Tibial nerve (tissue), 4 donors: ENCODE measurements around the gene AKAP11. TPM values are rescaled to one million over a fixed set of nuclear protein-coding genes. Genes with fewer than 3 reads are reported as not detected.

Experiments used
- DNase-seq, 2 donors: peaks; one replicate each; pipeline ENCODE4 v3.0.0-alpha.2; 2019; ENCODE audit warnings: low spot score in 2 of 2
- H3K27ac ChIP-seq, 4 donors: fragments of 200-600 bp; sonication (generic) in 3 of 4; one replicate each; pipeline ENCODE4 v1.5.1; 2017 to 2019; ENCODE audit warnings: mild to moderate bottlenecking in 1 of 4
- H3K27me3 ChIP-seq, 2 donors: fragments of 200-600 bp; sonication (generic) in 1 of 2; one replicate each; pipeline versions ENCODE4 v1.5.1 to v1.6.0; 2017 to 2019
- H3K36me3 ChIP-seq, 3 donors: fragments of 200-600 bp; sonication (generic); one replicate each; pipeline ENCODE4 v1.5.1; 2018 to 2019
- H3K4me1 ChIP-seq, 4 donors: fragments of 200-600 bp; sonication (generic) in 3 of 4; one replicate each; pipeline ENCODE4 v1.5.1; 2017 to 2019
- H3K4me3 ChIP-seq, 4 donors: fragments of 200-600 bp; sonication (generic) in 3 of 4; one replicate each; pipeline ENCODE4 v1.5.1; 2017 to 2019; ENCODE audit warnings: mild to moderate bottlenecking in 1 of 4, moderate library complexity in 1 of 4
- H3K9me3 ChIP-seq, 4 donors: fragments of 200-600 bp; sonication (generic) in 3 of 4; one replicate each; pipeline ENCODE4 v1.5.1; 2017 to 2019
- EP300 ChIP-seq, 2 donors: sonication (generic); formaldehyde crosslinking; IDR thresholded peaks; one replicate each; pipeline ENCODE4 v1.6.1; 2017; ENCODE audit warnings: antibody characterized with exemption in 2 of 2, mild to moderate bottlenecking in 1 of 2
- POLR2A ChIP-seq, 2 donors: fragments of 450-650 bp; IDR thresholded peaks; one replicate each; pipeline ENCODE4 v1.6.1; 2017; ENCODE audit warnings: antibody characterized with exemption in 2 of 2, mild to moderate bottlenecking in 2 of 2, moderate library complexity in 2 of 2
- WGBS, 2 donors: methylation state at CpG; one replicate each; pipeline ENCODE4 v1.1.5; 2018; 5-methylcytosine and 5-hydroxymethylcytosine counted together
- total RNA-seq, 4 donors: library from RNA; depleted of rRNA; stranded (reverse); fragments of >200 nt; gene quantifications; one replicate each; pipeline ENCODE4 v1.1.0, GENCODE V29; 2016
- TF ChIP-seq, protein P1 (sequence below), 5 experiments: fragments of 200-600 bp in 3 of 5; fragments of 450-650 bp in 2 of 5; sonication (generic) in 3 of 5; IDR thresholded peaks; one replicate each; pipeline ENCODE4 v1.5.1; 2016 to 2019; ENCODE audit warnings: antibody characterized with exemption in 5 of 5, mild to moderate bottlenecking in 3 of 5, moderate library complexity in 2 of 5

The AKAP11 gene
- total RNA-seq, 4 donors from 2014 or later, result 38.4 to 53.8 (median 46.0) TPM

DNA sequence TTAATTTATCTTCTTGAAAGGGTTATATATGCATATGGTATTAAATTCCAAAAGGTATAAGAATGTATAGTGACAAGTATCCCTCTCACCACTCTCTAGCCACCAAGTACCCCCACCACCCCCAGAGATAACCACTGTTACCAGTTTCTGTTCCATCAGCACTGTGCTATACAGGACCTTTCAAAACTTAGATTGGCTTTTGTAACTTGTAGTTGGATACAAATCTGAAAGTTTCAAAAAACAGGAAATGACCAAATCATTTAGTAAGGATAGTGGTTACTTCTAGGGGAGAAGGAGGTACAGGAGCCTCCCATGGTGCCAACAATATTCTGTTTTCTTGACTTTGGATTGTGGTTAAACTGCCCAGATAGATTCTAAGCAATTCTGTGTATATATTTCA lies 56.7 kb downstream of the AKAP11 start:
- no peak for DNase-seq
- Histone ChIP-seq H3K27me3 (no peaks in the 10 kb centered on the region), H3K4me3 (no peak overlapping the region), H3K4me1 (peaks cover 0 to 3% (median 0%) of the 10 kb centered on the region in 4 donors), H3K9me3 (no peaks in the 10 kb centered on the region), H3K27ac (no peak overlapping the region), H3K36me3 (no peaks in the 10 kb centered on the region)
- TF ChIP-seq, protein P1, sequence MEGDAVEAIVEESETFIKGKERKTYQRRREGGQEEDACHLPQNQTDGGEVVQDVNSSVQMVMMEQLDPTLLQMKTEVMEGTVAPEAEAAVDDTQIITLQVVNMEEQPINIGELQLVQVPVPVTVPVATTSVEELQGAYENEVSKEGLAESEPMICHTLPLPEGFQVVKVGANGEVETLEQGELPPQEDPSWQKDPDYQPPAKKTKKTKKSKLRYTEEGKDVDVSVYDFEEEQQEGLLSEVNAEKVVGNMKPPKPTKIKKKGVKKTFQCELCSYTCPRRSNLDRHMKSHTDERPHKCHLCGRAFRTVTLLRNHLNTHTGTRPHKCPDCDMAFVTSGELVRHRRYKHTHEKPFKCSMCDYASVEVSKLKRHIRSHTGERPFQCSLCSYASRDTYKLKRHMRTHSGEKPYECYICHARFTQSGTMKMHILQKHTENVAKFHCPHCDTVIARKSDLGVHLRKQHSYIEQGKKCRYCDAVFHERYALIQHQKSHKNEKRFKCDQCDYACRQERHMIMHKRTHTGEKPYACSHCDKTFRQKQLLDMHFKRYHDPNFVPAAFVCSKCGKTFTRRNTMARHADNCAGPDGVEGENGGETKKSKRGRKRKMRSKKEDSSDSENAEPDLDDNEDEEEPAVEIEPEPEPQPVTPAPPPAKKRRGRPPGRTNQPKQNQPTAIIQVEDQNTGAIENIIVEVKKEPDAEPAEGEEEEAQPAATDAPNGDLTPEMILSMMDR (IDR thresholded peaks at IDR 0.05), result no peak
- no peak for TF ChIP-seq POLR2A (IDR thresholded peaks at IDR 0.05)
- TF ChIP-seq EP300 (IDR thresholded peaks at IDR 0.05), result no peak

DNA sequence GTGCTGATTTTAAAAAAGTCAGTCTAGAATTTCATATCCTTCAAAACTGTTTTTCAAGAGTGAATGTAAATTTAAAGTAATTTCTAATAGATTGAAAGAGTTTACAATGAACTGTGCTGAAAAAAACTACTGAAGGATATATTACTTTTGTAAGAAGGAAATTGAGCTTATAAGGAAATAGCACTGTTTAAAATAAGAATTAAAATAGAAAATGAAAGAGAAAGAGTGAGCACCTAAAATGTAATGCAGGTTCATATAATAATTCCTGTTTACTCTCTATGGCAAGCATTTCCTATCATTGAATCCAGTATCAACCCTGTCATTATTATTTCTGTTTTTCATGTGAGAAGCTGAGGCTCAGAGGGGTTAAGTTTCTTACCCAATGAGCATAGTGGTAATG lies 57.3 kb downstream of the AKAP11 start:
- no peaks in the 10 kb centered on the region for H3K27me3 ChIP-seq
- peaks cover 0 to 3% (median 0%) of the 10 kb centered on the region in 4 donors for H3K4me1 ChIP-seq
- DNase-seq, result no peak
- H3K9me3 ChIP-seq, result no peaks in the 10 kb centered on the region
- H3K4me3 ChIP-seq, result no peak overlapping the region
- no peak for TF ChIP-seq POLR2A (IDR thresholded peaks at IDR 0.05)
- no peak for TF ChIP-seq EP300 (IDR thresholded peaks at IDR 0.05)
- TF ChIP-seq, protein P1 (IDR thresholded peaks at IDR 0.05), result no peak
- H3K36me3 ChIP-seq, result no peaks in the 10 kb centered on the region
- no peak overlapping the region for H3K27ac ChIP-seq

DNA sequence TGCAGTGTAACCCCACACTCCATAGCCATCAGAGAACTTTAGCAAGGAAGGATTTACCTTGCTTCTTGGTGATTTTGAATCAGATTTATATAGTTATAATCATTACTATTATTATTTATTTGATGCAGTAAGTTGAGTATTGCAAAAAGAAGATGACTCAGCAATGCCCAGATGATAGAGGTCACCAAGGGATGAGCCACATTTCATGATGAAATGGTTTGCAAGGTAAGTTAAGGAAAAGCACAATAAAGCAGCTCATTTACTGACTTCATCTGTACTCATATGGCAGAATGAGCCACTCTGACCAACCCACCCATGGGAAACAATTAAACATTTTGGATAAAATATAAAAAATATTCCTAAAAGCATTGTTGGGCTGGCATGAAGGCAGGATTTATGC lies 59.1 kb downstream of the AKAP11 start:
- H3K9me3 ChIP-seq, result no peaks in the 10 kb centered on the region

DNA sequence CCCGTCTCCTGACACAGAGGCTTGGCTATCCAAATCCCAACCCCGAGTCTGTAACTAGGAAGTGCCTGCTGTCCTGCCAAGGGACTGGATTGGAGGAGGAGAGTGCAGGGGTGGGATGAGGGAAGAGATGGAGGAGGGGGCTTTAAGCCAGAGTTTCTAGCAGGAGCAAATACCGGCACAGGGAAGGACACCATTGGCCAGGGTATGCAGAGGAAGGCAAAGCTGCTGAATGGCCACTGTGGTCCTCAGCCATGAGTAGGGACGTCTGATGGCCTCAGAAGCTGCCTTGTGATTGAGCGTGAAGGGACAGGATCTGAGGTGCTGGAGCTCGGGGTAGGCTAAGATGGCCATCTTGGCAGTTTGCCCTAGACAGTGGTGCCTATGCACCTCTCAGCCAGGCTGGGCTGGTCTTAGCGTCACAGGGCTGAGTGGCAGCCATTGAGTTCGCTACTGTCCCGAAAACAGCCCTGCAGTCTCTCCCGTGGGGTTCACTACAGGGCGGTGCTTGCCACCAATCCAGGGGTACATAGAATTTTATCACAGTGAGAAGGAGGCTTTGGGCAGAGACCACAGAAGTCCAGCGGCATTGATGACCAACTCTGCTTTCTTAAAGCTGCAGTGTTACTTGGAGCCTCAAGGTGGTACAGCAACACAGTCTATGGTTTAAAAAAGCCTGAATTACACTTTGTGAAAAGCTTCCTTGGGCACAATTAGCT lies 61.8 kb downstream of the AKAP11 start:
- Histone ChIP-seq H3K27ac (no peak overlapping the region), H3K27me3 (no peaks in the 10 kb centered on the region), H3K9me3 (no peaks in the 10 kb centered on the region), H3K36me3 (no peaks in the 10 kb centered on the region), H3K4me1 (peaks cover 0 to 3% (median 0%) of the 10 kb centered on the region in 4 donors), H3K4me3 (no peak overlapping the region)
- TF ChIP-seq, protein P1 (IDR thresholded peaks at IDR 0.05), result peak in 1 of 5 experiments; percentile 12
- no peak for TF ChIP-seq EP300 (IDR thresholded peaks at IDR 0.05)
- no peak for TF ChIP-seq POLR2A (IDR thresholded peaks at IDR 0.05)
- WGBS, 2 donors, result 71% methylated on average over 12 of the region's 12 CpGs
- DNase-seq, result no peak

More for the DNA sequence above, 59.1 kb downstream of the AKAP11 start:
- Histone ChIP-seq H3K27ac (no peak overlapping the region), H3K4me1 (peaks cover 0 to 3% (median 0%) of the 10 kb centered on the region in 4 donors), H3K27me3 (no peaks in the 10 kb centered on the region), H3K36me3 (no peaks in the 10 kb centered on the region), H3K4me3 (no peak overlapping the region)
- DNase-seq, result no peak
- TF ChIP-seq POLR2A (IDR thresholded peaks at IDR 0.05), result no peak
- TF ChIP-seq, protein P1 (IDR thresholded peaks at IDR 0.05), result no peak
- TF ChIP-seq EP300 (IDR thresholded peaks at IDR 0.05), result no peak

DNA sequence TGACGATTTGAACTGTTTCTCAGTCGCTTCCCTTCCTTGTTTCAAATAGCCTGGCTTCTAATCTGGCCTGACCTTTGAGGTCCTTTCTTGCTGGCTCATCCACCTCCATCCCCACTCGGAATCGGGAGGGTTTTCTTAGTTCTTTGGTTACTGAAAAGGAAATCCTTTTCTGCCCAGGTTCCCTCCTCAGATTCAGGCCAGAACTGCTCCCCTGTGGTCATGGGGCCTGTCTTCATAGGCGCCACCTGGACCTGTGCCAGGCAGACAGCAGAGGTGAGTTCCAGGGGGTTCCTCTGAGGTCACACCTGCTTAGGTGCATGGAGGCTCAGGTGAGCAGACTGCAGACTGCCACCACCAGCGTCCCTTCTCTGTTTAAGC lies 62.4 kb downstream of the AKAP11 start:
- Histone ChIP-seq H3K4me3 (no peak overlapping the region), H3K36me3 (no peaks in the 10 kb centered on the region), H3K9me3 (no peaks in the 10 kb centered on the region), H3K27ac (no peak overlapping the region), H3K4me1 (peaks cover 0 to 3% (median 0%) of the 10 kb centered on the region in 4 donors), H3K27me3 (no peaks in the 10 kb centered on the region)
- DNase-seq, result no peak
- no peak for TF ChIP-seq EP300 (IDR thresholded peaks at IDR 0.05)
- TF ChIP-seq, protein P1 (IDR thresholded peaks at IDR 0.05), result no peak
- no peak for TF ChIP-seq POLR2A (IDR thresholded peaks at IDR 0.05)
- WGBS, 2 donors, result 45 to 55% methylated on average over 6 of the region's 6 CpGs
